Fibroblast of pulmonary artery (primary cell): Measurements from ENCODE around the gene KCNIP4.

Source experiments
- DNase-seq: peaks from one replicate; pipeline ENCODE4 v3.0.0-alpha.2; 2010; ENCODE audit warnings: low read depth
- H3K4me3 ChIP-seq: replicated peaks from 2 replicates; pipeline ENCODE4 v1.5.1; 2011; ENCODE audit warnings: low read depth, mild to moderate bottlenecking, control low read depth, low read length, moderate library complexity
- TF ChIP-seq, protein P1 (sequence below): IDR thresholded peaks from 2 replicates; pipeline ENCODE4 v1.5.1; 2011; ENCODE audit warnings: mild to moderate bottlenecking, control low read depth, low read length, inconsistent platforms; ENCODE audit errors: missing control alignments

KCNIP4 gene

DNA sequence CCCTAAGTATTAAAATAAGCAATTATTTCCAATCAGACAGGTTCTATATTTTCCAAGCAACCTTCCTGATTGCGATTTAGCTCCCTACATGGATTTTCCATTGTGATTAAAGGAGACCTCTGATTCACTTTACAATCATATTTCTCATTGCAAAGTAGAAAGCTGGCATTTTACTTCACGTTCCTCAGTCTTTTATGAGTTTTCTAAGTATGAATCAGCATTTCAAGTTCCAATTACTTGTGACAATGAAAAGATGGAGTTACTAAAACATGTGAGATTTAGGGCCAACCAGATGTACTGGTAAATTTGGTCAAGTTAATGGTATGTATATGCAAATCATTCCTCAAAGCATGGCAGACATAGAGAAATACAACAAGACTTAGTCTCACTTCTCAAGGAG, 206.2 kb downstream of the KCNIP4 start:
- TF ChIP-seq, protein P1, sequence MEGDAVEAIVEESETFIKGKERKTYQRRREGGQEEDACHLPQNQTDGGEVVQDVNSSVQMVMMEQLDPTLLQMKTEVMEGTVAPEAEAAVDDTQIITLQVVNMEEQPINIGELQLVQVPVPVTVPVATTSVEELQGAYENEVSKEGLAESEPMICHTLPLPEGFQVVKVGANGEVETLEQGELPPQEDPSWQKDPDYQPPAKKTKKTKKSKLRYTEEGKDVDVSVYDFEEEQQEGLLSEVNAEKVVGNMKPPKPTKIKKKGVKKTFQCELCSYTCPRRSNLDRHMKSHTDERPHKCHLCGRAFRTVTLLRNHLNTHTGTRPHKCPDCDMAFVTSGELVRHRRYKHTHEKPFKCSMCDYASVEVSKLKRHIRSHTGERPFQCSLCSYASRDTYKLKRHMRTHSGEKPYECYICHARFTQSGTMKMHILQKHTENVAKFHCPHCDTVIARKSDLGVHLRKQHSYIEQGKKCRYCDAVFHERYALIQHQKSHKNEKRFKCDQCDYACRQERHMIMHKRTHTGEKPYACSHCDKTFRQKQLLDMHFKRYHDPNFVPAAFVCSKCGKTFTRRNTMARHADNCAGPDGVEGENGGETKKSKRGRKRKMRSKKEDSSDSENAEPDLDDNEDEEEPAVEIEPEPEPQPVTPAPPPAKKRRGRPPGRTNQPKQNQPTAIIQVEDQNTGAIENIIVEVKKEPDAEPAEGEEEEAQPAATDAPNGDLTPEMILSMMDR: no peak
- H3K4me3 ChIP-seq: no peak overlapping the region
- DNase-seq: no peak

DNA sequence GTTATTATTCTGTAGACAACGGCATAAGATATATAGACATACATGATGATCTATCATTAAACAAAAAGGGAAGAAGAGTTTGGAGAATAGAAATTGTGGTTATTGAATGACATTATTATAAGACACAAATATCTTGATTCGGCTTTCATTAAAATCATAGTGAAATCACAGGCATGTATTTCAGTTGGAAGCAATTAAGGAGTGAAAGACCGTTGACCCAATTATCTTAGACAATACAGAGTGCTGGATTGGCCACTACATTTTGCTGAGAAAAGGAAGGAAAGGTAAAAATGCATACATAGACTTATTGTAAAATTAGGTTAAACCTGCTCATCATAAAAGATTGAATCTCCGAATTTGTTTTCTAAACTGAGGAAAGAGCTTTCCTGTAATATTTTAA, 209.8 kb downstream of the KCNIP4 start:
- TF ChIP-seq, protein P1: no peak
- no peak overlapping the region for H3K4me3 ChIP-seq
- no peak for DNase-seq

DNA sequence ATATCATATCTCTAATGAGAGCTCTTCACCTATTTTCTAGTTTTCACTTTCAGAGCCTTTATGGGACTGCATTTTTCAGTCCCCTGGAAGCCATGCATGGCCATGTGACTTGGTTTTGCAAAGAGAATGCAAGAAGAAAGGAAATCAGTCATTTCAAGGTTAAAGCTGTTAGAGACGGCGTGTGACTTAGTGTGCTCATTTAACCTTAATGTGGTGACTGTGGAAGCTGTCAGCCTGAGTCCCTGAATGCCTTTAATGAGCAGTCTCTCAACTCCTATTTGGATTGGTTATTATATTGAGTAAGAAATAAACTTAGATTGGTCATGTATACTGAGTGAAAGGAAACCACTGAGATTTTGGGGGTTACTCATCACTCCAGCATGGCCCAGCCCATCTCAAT, 212.7 kb downstream of the KCNIP4 start:
- DNase-seq: no peak
- TF ChIP-seq, protein P1: no peak
- no peak overlapping the region for H3K4me3 ChIP-seq

DNA sequence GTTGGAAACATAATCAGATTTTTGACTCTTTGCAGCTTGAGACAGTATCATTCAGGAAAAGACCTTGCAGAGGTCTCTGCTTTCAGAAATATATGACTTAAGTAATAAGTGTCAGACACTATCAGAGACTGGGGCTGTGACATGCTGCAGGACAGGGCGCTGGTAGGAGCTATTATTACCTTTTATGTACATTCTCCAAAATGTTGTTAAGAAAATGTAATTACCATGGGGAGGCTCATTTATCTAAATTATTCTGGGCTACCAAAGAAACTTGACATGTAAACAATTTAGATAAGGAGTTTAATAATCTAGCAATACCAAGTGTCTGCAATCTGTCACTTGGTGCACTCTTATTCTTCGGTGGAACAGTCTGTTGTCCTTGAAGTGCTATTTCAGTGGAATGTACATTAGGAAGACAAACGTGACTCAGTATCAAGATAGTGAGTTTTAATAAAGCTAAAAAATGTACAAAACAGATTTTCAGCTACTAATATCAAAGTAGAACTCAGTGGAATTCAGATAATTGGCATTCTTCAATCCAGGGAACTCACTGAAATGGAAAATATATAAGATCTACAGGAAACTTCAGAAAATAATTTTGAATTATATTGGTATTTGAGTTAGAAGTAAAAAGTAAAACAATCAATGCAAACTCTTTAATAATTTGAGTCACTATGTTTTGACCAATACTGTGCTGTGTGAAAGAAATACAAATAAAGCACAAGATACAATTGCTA, 214.5 kb downstream of the KCNIP4 start:
- no peak overlapping the region for H3K4me3 ChIP-seq
- DNase-seq: no peak
- TF ChIP-seq, protein P1: no peak

DNA sequence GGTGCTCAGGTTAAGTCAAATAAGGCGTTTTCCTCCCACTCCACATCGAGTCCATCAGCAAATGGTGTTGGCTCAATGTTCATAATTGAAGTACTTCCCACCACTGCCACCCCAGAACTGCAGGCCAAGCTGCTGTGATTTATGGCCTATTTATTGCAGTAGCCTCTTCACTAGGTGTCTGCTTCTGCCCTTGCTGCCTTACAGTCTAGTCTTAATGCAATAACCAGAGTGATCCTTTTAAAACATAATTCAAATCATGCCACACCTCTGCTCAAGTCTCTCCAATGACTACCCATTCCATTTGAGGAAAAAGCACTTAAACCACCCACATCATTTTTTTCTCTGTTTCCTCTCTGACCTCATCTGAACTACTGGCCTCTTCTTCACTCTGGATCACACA, 220.3 kb downstream of the KCNIP4 start:
- TF ChIP-seq, protein P1: no peak
- H3K4me3 ChIP-seq: no peak overlapping the region
- DNase-seq: no peak

DNA sequence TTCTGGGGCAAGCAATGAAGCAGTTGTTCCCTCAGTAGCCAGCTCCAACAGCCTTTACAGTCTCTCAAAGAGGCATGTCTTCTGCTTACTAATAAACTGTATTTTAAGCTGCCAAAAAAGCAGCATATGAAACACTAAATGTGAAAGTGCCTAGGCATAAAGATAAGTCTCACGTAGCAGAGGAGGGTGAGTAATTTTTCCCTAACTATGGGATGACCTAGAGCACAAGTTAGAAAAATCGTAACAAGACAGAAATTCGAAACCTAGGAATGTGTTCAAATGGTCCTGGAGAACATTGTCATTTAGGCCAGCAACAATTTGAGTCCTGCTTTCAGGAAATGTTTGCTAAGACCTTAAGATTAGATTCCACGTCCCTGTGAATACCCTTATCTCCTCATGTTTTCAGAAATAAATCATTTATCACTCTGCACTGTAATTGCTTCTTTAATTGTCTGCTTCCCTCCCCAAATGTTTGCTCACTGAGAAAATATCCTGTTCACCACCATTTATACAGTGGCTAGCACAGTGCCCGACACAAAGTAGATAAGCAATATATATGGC, 222.2 kb downstream of the KCNIP4 start:
- H3K4me3 ChIP-seq: no peak overlapping the region
- TF ChIP-seq, protein P1: no peak
- peak; percentile 60 for DNase-seq

DNA sequence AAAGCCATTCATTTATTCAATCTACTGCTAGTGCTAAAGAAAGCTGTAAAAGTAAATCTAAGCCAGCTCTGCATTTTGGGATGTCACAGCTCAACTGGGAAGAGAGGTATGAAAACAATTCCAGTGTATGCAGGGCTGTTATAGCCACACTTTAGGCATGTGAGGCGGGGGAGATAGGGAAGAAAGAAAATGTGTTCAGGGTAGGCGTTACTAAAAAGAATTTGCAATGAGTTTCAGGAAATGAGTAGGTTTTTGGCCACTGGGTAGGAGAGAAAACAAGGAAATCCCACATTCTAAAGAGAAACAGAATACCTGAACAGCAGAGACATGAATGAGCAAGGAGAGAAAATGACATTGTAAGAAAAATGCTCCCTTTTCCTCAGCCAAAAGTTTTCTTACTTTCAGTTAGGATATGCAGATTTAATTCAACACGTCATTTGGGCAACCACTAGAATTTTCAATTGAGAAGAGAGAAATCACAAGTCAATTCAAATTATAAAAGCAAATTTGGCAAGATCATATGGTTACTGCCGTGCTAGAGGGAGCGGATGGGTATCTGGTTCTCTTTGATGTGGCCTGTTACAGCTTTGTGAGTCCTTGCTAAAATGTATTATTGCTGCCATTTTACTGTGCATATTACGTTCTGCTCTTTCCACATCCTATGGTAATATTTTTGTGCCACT, 226.3 kb downstream of the KCNIP4 start:
- TF ChIP-seq, protein P1: no peak
- no peak overlapping the region for H3K4me3 ChIP-seq
- peak; percentile 19 for DNase-seq
